ENCODE data around the gene B4GALNT1.

- TF ChIP-seq CTCF (IDR thresholded peaks at IDR 0.05) (no peak), POLR2A (IDR thresholded peaks at IDR 0.05) (no peak)
Observed at GRCh38 chr12:57679697-57680096, 46.7 kb upstream of the B4GALNT1 start.
